Esophagus muscularis mucosa (tissue), 3 donors: ENCODE results near the gene CYB561A3.

Experiments
- CTCF ChIP-seq, 3 experiments: fragments of 200-600 bp in 2 of 3; fragments of 450-650 bp in 1 of 3; sonication (generic) in 2 of 3; IDR thresholded peaks; one replicate each; pipeline ENCODE4 v1.5.1; 2017 to 2019; ENCODE audit warnings: antibody characterized with exemption in 3 of 3, mild to moderate bottlenecking in 2 of 3, moderate library complexity in 1 of 3
- POLR2A ChIP-seq: fragments of 450-650 bp; IDR thresholded peaks from one replicate; pipeline ENCODE4 v1.6.1; 2017; ENCODE audit warnings: antibody characterized with exemption, moderate library complexity, mild to moderate bottlenecking, low read depth
- POLR2AphosphoS5 ChIP-seq, 2 donors: sonication (generic); formaldehyde crosslinking; IDR thresholded peaks; one replicate each; pipeline ENCODE4 v1.6.1; 2017; ENCODE audit warnings: antibody characterized with exemption in 2 of 2

- TF ChIP-seq CTCF (IDR thresholded peaks at IDR 0.05) (no peak), POLR2A (no peak), POLR2AphosphoS5 (IDR thresholded peaks at IDR 0.05) (no peak)
Measured at GRCh38 chr11:61372659-61373420, 11.2 kb upstream of the CYB561A3 start.
